Activated T-helper 1 cell treated with Interleukin-2 at 50 U/mL for 16 hours (primary cell): Measurements from ENCODE around the gene SLIT3.

Experiments used
- DNase-seq: peaks from one replicate; pipeline ENCODE4 v3.0.0-alpha.2; 2020; ENCODE audit warnings: low read depth

The SLIT3 gene

GRCh38 chr5:168886157-168886556, 414.8 kb downstream of the SLIT3 start:
- no peak for DNase-seq

GRCh38 chr5:168885324-168886120, 415.4 kb downstream of the SLIT3 start:
- no peak for DNase-seq

GRCh38 chr5:168883991-168884390, 416.9 kb downstream of the SLIT3 start:
- DNase-seq = no peak

GRCh38 chr5:168883281-168883741, 417.6 kb downstream of the SLIT3 start:
- DNase-seq = no peak

GRCh38 chr5:168882283-168882682, 418.7 kb downstream of the SLIT3 start:
- DNase-seq = no peak

- no peak for DNase-seq
Measured at GRCh38 chr5:168881427-168882149, 419.4 kb downstream of the SLIT3 start.

- DNase-seq = no peak
Measured at GRCh38 chr5:168879929-168880328, 421.0 kb downstream of the SLIT3 start.

GRCh38 chr5:168879331-168879730, 421.6 kb downstream of the SLIT3 start:
- no peak for DNase-seq

GRCh38 chr5:168878135-168878745, 422.7 kb downstream of the SLIT3 start:
- no peak for DNase-seq

GRCh38 chr5:168877132-168877892, 423.6 kb downstream of the SLIT3 start:
- no peak for DNase-seq

GRCh38 chr5:168876419-168876818, 424.5 kb downstream of the SLIT3 start:
- DNase-seq = no peak

- no peak for DNase-seq
Measured at GRCh38 chr5:168875832-168876231, 425.1 kb downstream of the SLIT3 start.

- DNase-seq = no peak
Measured at GRCh38 chr5:168874713-168875380, 426.1 kb downstream of the SLIT3 start.

GRCh38 chr5:168872246-168872645, 428.7 kb downstream of the SLIT3 start:
- DNase-seq = no peak

GRCh38 chr5:168870910-168871309, 430.0 kb downstream of the SLIT3 start:
- DNase-seq = no peak

GRCh38 chr5:168869615-168870227, 431.2 kb downstream of the SLIT3 start:
- no peak for DNase-seq

- DNase-seq = no peak
Measured at GRCh38 chr5:168867241-168867640, 433.7 kb downstream of the SLIT3 start.

- DNase-seq = no peak
Measured at GRCh38 chr5:168865968-168866367, 435.0 kb downstream of the SLIT3 start.

GRCh38 chr5:168863021-168863420, 437.9 kb downstream of the SLIT3 start:
- DNase-seq = no peak

GRCh38 chr5:168860503-168860902, 440.4 kb downstream of the SLIT3 start:
- DNase-seq = no peak

- no peak for DNase-seq
Measured at GRCh38 chr5:168860081-168860480, 440.9 kb downstream of the SLIT3 start.
